HG03354 (cell line): ENCODE results near the gene HOXA2.

Experiments used
- ATAC-seq: cut with Tn5 transposase; IDR thresholded peaks from one replicate; pipeline ENCODE4 v1.9.1; 2021; ENCODE audit warnings: mild to moderate bottlenecking; ENCODE audit not compliant: unreplicated experiment, poor library complexity, severe bottlenecking

The HOXA2 gene

DNA sequence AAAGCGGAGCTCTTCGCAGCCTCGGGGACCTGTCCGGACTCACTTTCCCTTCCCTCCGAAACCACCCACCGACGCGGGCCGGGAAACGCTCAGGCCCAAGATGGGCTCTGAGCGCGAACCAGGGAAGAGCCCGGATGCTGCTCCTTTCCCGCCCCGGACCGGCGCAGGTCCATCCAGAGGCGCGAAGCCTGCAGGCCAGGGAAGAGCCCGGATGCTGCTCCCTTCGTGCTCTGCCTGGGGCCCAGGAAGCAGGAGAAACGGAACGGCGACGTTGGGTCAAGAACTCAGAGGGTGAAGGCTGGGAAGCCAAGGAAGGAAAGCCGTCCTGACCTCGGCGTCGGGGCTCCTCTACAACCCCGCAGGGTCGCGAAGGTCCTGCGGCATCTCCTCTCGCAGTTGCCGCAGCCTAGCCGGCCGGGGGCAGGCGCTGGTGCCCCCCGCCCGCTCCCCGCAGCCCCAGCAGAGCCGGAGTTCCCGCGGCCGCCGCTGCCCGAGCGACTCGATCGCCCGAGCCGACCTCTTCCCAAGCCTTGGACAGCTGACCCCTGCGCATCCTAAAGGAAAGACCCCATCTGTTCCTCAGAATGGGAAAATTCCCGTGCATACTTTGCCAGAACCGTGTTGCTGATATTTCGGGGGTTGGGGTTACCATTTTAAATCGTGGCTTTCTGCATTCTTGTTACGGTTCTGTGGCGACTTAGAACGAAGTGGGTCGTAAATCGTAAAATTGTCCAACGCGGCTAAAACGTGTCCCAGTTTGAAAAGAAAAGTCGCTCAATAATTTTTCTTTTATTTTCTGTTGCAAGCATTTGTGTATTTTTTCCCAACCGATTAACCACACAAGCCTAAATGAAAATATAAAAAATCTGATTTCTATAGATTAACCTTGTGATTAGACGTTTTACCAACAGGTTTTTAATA lies 14.2 kb downstream of the HOXA2 start:
- ATAC-seq = no peak

- ATAC-seq = no peak
These were observed 18.8 kb downstream of the HOXA2 start for GRCh38 chr7:27083646-27084045.

- no peak for ATAC-seq
These were observed 20.3 kb downstream of the HOXA2 start for GRCh38 chr7:27082171-27082570.

GRCh38 chr7:27080844-27081436 lies 21.5 kb downstream of the HOXA2 start:
- ATAC-seq = no peak

GRCh38 chr7:27079234-27079975 lies 23.1 kb downstream of the HOXA2 start:
- ATAC-seq = peak; percentile 45

GRCh38 chr7:27078616-27079233 lies 23.8 kb downstream of the HOXA2 start:
- no peak for ATAC-seq

- no peak for ATAC-seq
These were observed 29.4 kb downstream of the HOXA2 start for GRCh38 chr7:27073076-27073475.

GRCh38 chr7:27071622-27072390 lies 30.7 kb downstream of the HOXA2 start:
- ATAC-seq = no peak

GRCh38 chr7:27068259-27068658 lies 34.2 kb downstream of the HOXA2 start:
- ATAC-seq = no peak

- ATAC-seq = no peak
These were observed 36.3 kb downstream of the HOXA2 start for GRCh38 chr7:27066148-27066547.

DNA sequence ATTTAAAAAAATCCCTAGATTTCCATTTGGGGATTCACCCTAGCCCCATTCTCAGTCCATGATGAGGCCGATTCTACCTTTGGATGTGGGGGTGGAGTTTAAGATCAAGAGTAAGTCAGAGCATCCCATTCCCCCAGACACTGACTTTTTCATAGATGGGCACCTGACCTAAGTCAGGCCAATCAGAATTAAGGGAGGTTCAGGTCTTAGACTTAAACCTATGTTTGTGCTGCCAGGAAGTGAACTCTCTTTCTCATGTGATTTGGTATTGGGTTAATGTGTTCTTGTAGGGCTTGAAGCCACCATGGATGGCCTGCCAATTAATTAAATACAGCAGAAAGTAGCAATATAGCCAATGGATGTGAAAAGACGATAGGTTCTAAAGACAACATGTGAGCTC lies 36.8 kb downstream of the HOXA2 start:
- ATAC-seq = no peak

DNA sequence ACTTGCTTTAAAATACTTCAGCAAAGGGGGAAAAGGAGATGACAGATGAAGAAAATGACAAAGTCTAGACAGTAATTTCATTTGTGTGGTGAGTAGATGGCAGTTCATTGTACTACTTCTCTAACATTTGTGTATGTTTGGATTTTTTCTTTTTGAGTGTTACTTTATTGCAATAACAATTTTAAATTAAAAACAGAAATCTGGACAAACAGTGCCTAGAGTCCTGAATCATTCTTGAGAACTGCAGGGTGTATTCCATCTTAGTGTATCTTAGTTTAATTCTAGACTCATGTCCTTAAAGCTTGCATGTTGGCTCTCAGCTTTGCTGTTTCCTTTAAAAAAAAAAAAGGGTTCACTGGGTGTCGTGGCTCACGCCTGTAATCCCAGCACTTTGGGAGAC lies 37.8 kb downstream of the HOXA2 start:
- no peak for ATAC-seq

DNA sequence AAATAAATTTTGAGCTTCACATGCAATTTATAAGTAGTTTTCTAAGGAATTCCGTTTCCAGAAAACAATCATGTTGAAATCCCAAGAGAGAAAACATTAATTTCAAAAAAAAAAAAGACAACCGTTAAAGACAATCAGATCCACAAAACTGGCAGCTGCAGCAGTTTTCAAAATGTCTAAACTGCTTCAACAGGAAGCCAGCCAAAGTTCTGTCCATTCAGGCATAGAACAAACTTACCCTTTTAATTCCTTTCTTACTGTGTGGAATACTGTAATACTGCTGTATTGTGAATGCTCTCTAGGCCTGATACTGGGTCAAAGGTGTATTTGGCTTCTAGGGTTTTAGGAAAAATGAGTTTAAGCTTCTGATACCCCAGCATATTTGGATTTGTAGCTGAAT lies 38.3 kb downstream of the HOXA2 start:
- ATAC-seq = no peak

GRCh38 chr7:27062946-27063345 lies 39.5 kb downstream of the HOXA2 start:
- no peak for ATAC-seq

- ATAC-seq = no peak
These were observed 49.3 kb downstream of the HOXA2 start for GRCh38 chr7:27053153-27053552.

DNA sequence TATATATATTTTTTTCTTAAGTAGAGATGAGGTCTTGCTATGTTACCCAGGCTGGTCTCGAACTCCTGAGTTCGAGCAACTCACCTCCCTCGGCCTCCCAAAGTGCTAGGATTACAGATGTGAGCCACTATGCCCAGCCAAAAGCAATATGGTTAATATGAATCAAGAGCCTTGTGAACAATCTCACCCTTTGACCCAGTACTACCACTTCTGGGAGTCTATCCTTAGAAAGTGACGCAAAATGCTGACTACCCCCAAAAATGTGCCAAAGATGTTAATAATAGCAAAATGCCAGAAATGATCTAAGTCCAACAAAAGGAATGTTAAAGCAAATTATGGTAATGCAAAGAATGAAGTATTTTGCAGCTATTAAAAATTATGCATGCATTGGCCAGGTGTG lies 51.0 kb downstream of the HOXA2 start:
- ATAC-seq = no peak
